CD4-positive, alpha-beta memory T cell (primary cell): ENCODE results near the gene NEDD1. TPM values are rescaled to one million over a fixed set of nuclear protein-coding genes. Genes with fewer than 3 reads are reported as not detected.

Experiments
- CTCF ChIA-PET: fragments of 350-600 bp; sonication (Branson Sonifier 250); formaldehyde crosslinking; loops from one replicate; lab custom pipeline; 2021; ENCODE audit warnings: inconsistent platforms; ENCODE audit not compliant: partially characterized antibody; lab: Charles Lee
- POLR2A ChIA-PET: fragments of 350-600 bp; sonication (Branson Sonifier 250); formaldehyde crosslinking; loops from one replicate; lab custom pipeline; 2021; ENCODE audit not compliant: partially characterized antibody; lab: Charles Lee
- DNase-seq, 5 donors: peaks; one replicate each; pipeline versions ENCODE4 v3.0.0 to v3.0.0-alpha.2; 2020 to 2022; ENCODE audit warnings: mixed read lengths in 1 of 5
- H3K27ac ChIP-seq: one replicate; pipeline ENCODE4 v1.7.0; 2013; ENCODE audit warnings: low read depth, low read length
- H3K27me3 ChIP-seq: 2 replicates; pipeline ENCODE4 v1.7.0; 2013; ENCODE audit warnings: mild to moderate bottlenecking, low read length, moderate library complexity; ENCODE audit not compliant: insufficient read depth
- H3K36me3 ChIP-seq: 2 replicates; pipeline ENCODE4 v1.7.0; 2013; ENCODE audit warnings: mild to moderate bottlenecking, low read length, moderate library complexity; ENCODE audit not compliant: insufficient read depth
- H3K4me1 ChIP-seq: 2 replicates; pipeline ENCODE4 v1.7.0; 2013; ENCODE audit warnings: mild to moderate bottlenecking, low read length, moderate library complexity; ENCODE audit not compliant: insufficient read depth
- H3K4me3 ChIP-seq, 2 donors: one replicate each; pipeline ENCODE4 v1.7.0; 2013; ENCODE audit warnings: low read length in 2 of 2, mild to moderate bottlenecking in 1 of 2
- H3K9me3 ChIP-seq, 2 donors: one replicate each; pipeline ENCODE4 v1.7.0; 2013; ENCODE audit warnings: low read length in 2 of 2, control low read depth in 1 of 2; ENCODE audit not compliant: control insufficient read depth in 1 of 2
- H3K27ac Mint-ChIP-seq, 7 donors: one replicate each; pipeline ENCODE4 v1.8.0; 2020 to 2021; ENCODE audit warnings: mixed read lengths in 7 of 7, mild to moderate bottlenecking in 6 of 7, inconsistent platforms in 3 of 7, moderate library complexity in 3 of 7
- H3K27me3 Mint-ChIP-seq, 2 donors: one replicate each; pipeline ENCODE4 v1.8.0; 2020 to 2021; ENCODE audit warnings: mixed read lengths in 2 of 2
- H3K36me3 Mint-ChIP-seq, 2 donors: one replicate each; pipeline ENCODE4 v1.8.0; 2020 to 2021; ENCODE audit warnings: mixed read lengths in 2 of 2, inconsistent platforms in 1 of 2, mild to moderate bottlenecking in 1 of 2
- H3K4me1 Mint-ChIP-seq, 4 donors: one replicate each; pipeline ENCODE4 v1.8.0; 2020 to 2021; ENCODE audit warnings: mixed read lengths in 4 of 4, mild to moderate bottlenecking in 1 of 4
- H3K4me3 Mint-ChIP-seq, 8 donors: one replicate each; pipeline ENCODE4 v1.8.0; 2020 to 2021; ENCODE audit warnings: mixed read lengths in 8 of 8, mild to moderate bottlenecking in 7 of 8, moderate library complexity in 6 of 8, inconsistent platforms in 3 of 8
- H3K9me3 Mint-ChIP-seq, 8 donors: one replicate each; pipeline ENCODE4 v1.8.0; 2020 to 2021; ENCODE audit warnings: mixed read lengths in 8 of 8, mild to moderate bottlenecking in 5 of 8, inconsistent platforms in 3 of 8, moderate library complexity in 1 of 8
- intact Hi-C: fragments of 100-400 bp; cut with micrococcal nuclease; formaldehyde crosslinking; loops from one replicate; pipeline ENCODE4 v1.15.1; 2023
- polyA plus RNA-seq, 2 donors: library from polyadenylated mRNA; unstranded; fragments of 300-500 nt; fragmentation: Illumina TruSeq; gene quantifications; one replicate each; pipeline ENCODE4 v1.2.3, GENCODE V29; 2021
- total RNA-seq, 2 experiments: library from RNA; stranded (reverse); gene quantifications; one replicate each; pipeline ENCODE4 v1.2.3, GENCODE V29; 2021

NEDD1 gene
- total and polyA plus RNA-seq, 4 experiments from 2014 or later, result 24.6 to 34.8 (median 31.2) TPM

GRCh38 chr12:96902076-96902475 lies 5.0 kb upstream of the NEDD1 start:
- Histone ChIP-seq H3K27me3 (no peaks in the 10 kb centered on the region), H3K4me3 (no peak overlapping the region), H3K9me3 (no peaks in the 10 kb centered on the region), H3K27ac (no peak overlapping the region), H3K4me1 (peaks cover 5% of the 10 kb centered on the region), H3K36me3 (no peaks in the 10 kb centered on the region)
- peaks cover 0 to 2% of the 10 kb centered on the region in 2 donors for H3K27me3 Mint-ChIP-seq
- POLR2A ChIA-PET, result no interaction called here
- no peak overlapping the region for H3K4me3 Mint-ChIP-seq
- H3K9me3 Mint-ChIP-seq, result no peaks in the 10 kb centered on the region
- CTCF ChIA-PET, result no interaction called here
- peaks cover 0 to 6% of the 10 kb centered on the region in 2 donors for H3K36me3 Mint-ChIP-seq
- H3K4me1 Mint-ChIP-seq, result peaks cover 7 to 11% (median 8%) of the 10 kb centered on the region in 4 donors
- intact Hi-C loops, result no loop called here
- no peak for DNase-seq
- no peak overlapping the region for H3K27ac Mint-ChIP-seq

DNA sequence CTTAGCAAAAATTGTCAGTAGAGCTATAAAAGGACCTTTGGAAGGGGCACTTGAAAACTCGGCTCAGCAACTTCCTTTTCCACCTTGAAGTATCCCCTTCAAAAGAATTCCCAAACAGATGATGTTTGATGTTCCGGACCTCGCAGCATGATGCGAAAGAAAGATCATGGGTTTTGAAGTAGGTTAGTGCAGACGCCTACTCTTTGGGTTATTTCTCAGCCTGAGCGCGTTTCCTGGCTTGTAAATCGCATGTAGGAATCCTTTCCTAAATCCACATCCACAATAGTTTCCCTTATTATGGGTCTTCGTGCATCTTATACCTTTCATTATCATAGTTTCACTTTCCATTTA lies 584 bp upstream of the NEDD1 start:
- Histone ChIP-seq H3K4me3 (peak overlapping the region; percentile 80 to 97), H3K27me3 (no peaks in the 10 kb centered on the region), H3K9me3 (no peaks in the 10 kb centered on the region), H3K27ac (peak overlapping the region; percentile 96), H3K4me1 (peaks cover 42% of the 10 kb centered on the region), H3K36me3 (no peaks in the 10 kb centered on the region)
- peaks cover 34 to 52% (median 41%) of the 10 kb centered on the region in 4 donors for H3K4me1 Mint-ChIP-seq
- H3K36me3 Mint-ChIP-seq, result peaks cover 0 to 17% of the 10 kb centered on the region in 2 donors
- ChIA-PET CTCF (interaction anchor here (0.6 to 1.0 kb wide), 2 partner anchors 81 to 1424 kb away, joined by 3 to 5 read pairs; no protein-coding TSS in a partner anchor), POLR2A (interaction anchor here (0.5 to 2.2 kb wide), 8 partner anchors 17 to 1608 kb away, joined by 3 to 11 read pairs (median 3); partner anchors contain the start of genes AMDHD1, CCDC38, CFAP54 and METAP2)
- peak overlapping the region; percentile 93 to 97 (median 96) for H3K4me3 Mint-ChIP-seq
- intact Hi-C loops, result loop anchor here (2.0 to 5.0 kb wide), 6 partner anchors 81 to 1689 kb away; partner anchors contain the start of genes AMDHD1, CCDC38, FGD6 and SNRPF
- H3K27ac Mint-ChIP-seq, result peak overlapping the region; percentile 94 to 99 (median 99)
- peaks cover 0 to 2% of the 10 kb centered on the region in 2 donors for H3K27me3 Mint-ChIP-seq
- peak in 1 of 5 donors; percentile 40 for DNase-seq
- no peaks in the 10 kb centered on the region for H3K9me3 Mint-ChIP-seq

GRCh38 chr12:96907671-96908422 lies 790 bp downstream of the NEDD1 start:
- DNase-seq, result peak in 4 of 5 donors; percentile 29 to 40 (median 32)
- Mint-ChIP-seq H3K4me3 (peak overlapping the region; percentile 92 to 98 (median 95)), H3K4me1 (peaks cover 39 to 60% (median 47%) of the 10 kb centered on the region in 4 donors), H3K9me3 (no peaks in the 10 kb centered on the region), H3K27ac (peak overlapping the region; percentile 94 to 99 (median 98)), H3K27me3 (peaks cover 0 to 2% of the 10 kb centered on the region in 2 donors), H3K36me3 (peaks cover 0 to 19% of the 10 kb centered on the region in 2 donors)
- Histone ChIP-seq H3K36me3 (no peaks in the 10 kb centered on the region), H3K27ac (peak overlapping the region; percentile 96), H3K4me1 (peaks cover 46% of the 10 kb centered on the region), H3K27me3 (no peaks in the 10 kb centered on the region), H3K9me3 (no peaks in the 10 kb centered on the region), H3K4me3 (peak overlapping the region; percentile 80 to 97)
- ChIA-PET POLR2A (interaction anchor here (1.4 to 2.2 kb wide), 3 partner anchors 15 to 1434 kb away, joined by 3 to 11 read pairs (median 6); partner anchors contain the start of gene METAP2), CTCF (interaction anchor here (1.0 kb wide), 1 partner anchor 18 kb away, joined by 3 read pairs; no protein-coding TSS in a partner anchor)
- intact Hi-C loops, result loop anchor here (1.0 to 5.0 kb wide), 8 partner anchors 79 to 1691 kb away; partner anchors contain the start of genes AMDHD1, CCDC38, FGD6 and LTA4H

- Mint-ChIP-seq H3K27ac (peak overlapping the region; percentile 94 to 99 (median 98)), H3K36me3 (peaks cover 3 to 22% of the 10 kb centered on the region in 2 donors), H3K4me1 (peaks cover 41 to 60% (median 49%) of the 10 kb centered on the region in 4 donors), H3K9me3 (no peaks in the 10 kb centered on the region), H3K4me3 (peak overlapping the region; percentile 92 to 98 (median 95)), H3K27me3 (peaks cover 0 to 2% of the 10 kb centered on the region in 2 donors)
- no peak for DNase-seq
- Histone ChIP-seq H3K4me3 (peak overlapping the region in 1 of 2 donors; percentile 80), H3K27ac (peak overlapping the region; percentile 96), H3K36me3 (no peaks in the 10 kb centered on the region), H3K27me3 (no peaks in the 10 kb centered on the region), H3K4me1 (peaks cover 46% of the 10 kb centered on the region), H3K9me3 (no peaks in the 10 kb centered on the region)
- CTCF ChIA-PET, result interaction anchor here (1.0 to 1.7 kb wide), 2 partner anchors 17 to 77 kb away, joined by 3 read pairs; no protein-coding TSS in a partner anchor
- POLR2A ChIA-PET, result interaction anchor here (2.2 kb wide), 1 partner anchor 188 kb away, joined by 11 read pairs; no protein-coding TSS in a partner anchor
- intact Hi-C loops, result loop anchor here (5.0 kb wide), 3 partner anchors 79 to 1691 kb away; partner anchors contain the start of genes FGD6, TMPO and VEZT
Observed at GRCh38 chr12:96908423-96908675, 1.3 kb downstream of the NEDD1 start.

- ChIA-PET POLR2A (no interaction called here), CTCF (no interaction called here)
- Mint-ChIP-seq H3K27me3 (no peaks in the 10 kb centered on the region), H3K4me1 (peaks cover 45 to 62% (median 53%) of the 10 kb centered on the region in 4 donors), H3K36me3 (peaks cover 18 to 28% of the 10 kb centered on the region in 2 donors), H3K27ac (no peak overlapping the region), H3K9me3 (peaks cover 0 to 3% (median 0%) of the 10 kb centered on the region in 8 donors), H3K4me3 (no peak overlapping the region)
- intact Hi-C loops, result no loop called here
- Histone ChIP-seq H3K36me3 (no peaks in the 10 kb centered on the region), H3K27ac (no peak overlapping the region), H3K4me3 (no peak overlapping the region), H3K4me1 (peaks cover 41% of the 10 kb centered on the region), H3K27me3 (no peaks in the 10 kb centered on the region), H3K9me3 (no peaks in the 10 kb centered on the region)
- DNase-seq, result no peak
Observed at GRCh38 chr12:96912261-96912660, 5.2 kb downstream of the NEDD1 start.

GRCh38 chr12:96912943-96913342 lies 5.9 kb downstream of the NEDD1 start:
- Mint-ChIP-seq H3K27me3 (no peaks in the 10 kb centered on the region), H3K9me3 (peaks cover 0 to 3% (median 0%) of the 10 kb centered on the region in 8 donors), H3K4me3 (peak overlapping the region in 1 of 8 donors; percentile 7), H3K27ac (no peak overlapping the region), H3K4me1 (peaks cover 43 to 56% (median 48%) of the 10 kb centered on the region in 4 donors), H3K36me3 (peaks cover 18 to 22% of the 10 kb centered on the region in 2 donors)
- Histone ChIP-seq H3K36me3 (no peaks in the 10 kb centered on the region), H3K4me3 (no peak overlapping the region), H3K27me3 (no peaks in the 10 kb centered on the region), H3K9me3 (no peaks in the 10 kb centered on the region), H3K4me1 (peaks cover 38% of the 10 kb centered on the region), H3K27ac (no peak overlapping the region)
- ChIA-PET CTCF (interaction anchor here (1.5 kb wide), 1 partner anchor 13 kb away, joined by 4 read pairs; no protein-coding TSS in a partner anchor), POLR2A (no interaction called here)
- intact Hi-C loops, result no loop called here
- no peak for DNase-seq
